ENCODE results near the gene BCL2L11. TPM values are rescaled to one million over a fixed set of nuclear protein-coding genes. Genes with fewer than 3 reads are reported as not detected.

The BCL2L11 gene
- polyA plus RNA-seq, 1 experiment = 0.78 TPM

DNA sequence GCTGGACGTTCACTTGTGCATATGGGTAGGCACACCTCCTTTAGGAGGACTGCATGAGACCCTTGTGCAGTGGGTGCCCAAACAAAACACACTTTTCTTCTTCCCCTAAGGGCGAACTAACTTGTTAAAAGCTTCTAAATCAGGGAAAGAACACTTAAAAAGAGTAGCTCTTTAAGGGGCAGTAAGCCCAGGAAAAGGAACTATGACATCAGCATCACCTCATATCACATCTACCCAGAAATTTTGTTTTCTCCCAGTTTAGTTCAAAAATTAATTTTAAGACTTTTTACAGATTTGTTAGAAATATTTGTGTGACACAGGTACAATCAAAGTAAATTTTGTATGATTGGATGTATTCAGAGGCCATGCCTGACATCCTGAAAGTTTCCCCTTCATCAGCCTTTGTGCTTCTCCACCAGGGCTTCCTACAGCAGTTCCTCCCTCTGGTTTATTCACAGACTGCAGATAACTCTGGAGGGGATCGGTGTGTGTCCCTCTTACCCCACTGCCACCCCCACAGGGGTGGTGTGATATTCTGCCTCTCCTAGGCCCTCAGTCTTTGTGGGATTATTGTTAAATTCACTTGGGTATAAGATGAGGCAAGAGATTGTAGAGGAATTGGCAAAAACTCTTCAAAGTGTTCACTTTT, 27.6 kb downstream of the BCL2L11 start:
- H3K36me3 ChIP-seq (ENCODE audit: control insufficient read depth, insufficient read depth, low read length) = no peaks in the 10 kb centered on the region
- CTCF ChIA-PET = no interaction called here
- DNase-seq (ENCODE audit: low read depth) = no peak
- POLR2A ChIA-PET = no interaction called here
- H3K27me3 ChIP-seq (ENCODE audit: control insufficient read depth, insufficient read depth, low read length) = no peaks in the 10 kb centered on the region
- TF ChIP-seq, protein P1, sequence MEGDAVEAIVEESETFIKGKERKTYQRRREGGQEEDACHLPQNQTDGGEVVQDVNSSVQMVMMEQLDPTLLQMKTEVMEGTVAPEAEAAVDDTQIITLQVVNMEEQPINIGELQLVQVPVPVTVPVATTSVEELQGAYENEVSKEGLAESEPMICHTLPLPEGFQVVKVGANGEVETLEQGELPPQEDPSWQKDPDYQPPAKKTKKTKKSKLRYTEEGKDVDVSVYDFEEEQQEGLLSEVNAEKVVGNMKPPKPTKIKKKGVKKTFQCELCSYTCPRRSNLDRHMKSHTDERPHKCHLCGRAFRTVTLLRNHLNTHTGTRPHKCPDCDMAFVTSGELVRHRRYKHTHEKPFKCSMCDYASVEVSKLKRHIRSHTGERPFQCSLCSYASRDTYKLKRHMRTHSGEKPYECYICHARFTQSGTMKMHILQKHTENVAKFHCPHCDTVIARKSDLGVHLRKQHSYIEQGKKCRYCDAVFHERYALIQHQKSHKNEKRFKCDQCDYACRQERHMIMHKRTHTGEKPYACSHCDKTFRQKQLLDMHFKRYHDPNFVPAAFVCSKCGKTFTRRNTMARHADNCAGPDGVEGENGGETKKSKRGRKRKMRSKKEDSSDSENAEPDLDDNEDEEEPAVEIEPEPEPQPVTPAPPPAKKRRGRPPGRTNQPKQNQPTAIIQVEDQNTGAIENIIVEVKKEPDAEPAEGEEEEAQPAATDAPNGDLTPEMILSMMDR (IDR thresholded peaks at IDR 0.05; ENCODE audit: insufficient read depth, low read depth, low read length) = no peak
- no peak overlapping the region for H3K4me3 ChIP-seq (ENCODE audit: low read depth, low read length)

DNA sequence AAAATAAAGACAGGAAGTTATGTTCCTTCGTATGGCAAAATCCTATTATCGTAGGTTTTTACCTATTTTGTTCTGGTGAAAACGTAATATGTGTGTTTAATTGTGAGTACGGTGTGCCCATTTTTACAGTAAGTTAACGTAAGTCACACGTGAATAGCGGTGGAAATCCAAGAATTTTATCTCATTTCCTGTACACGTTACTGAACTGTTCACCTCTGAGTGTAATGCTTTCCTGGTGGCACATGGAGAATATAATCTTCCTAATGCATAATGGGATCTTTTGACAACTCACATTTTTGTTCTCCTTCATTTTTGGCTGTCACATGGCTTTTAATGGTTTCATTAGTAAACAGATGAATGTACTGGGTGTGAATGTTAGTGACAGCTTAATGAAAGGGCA, 28.2 kb downstream of the BCL2L11 start:
- no peak for DNase-seq (ENCODE audit: low read depth)
- ChIA-PET POLR2A (no interaction called here), CTCF (no interaction called here)
- H3K36me3 ChIP-seq (ENCODE audit: control insufficient read depth, insufficient read depth, low read length) = no peaks in the 10 kb centered on the region
- no peak overlapping the region for H3K4me3 ChIP-seq (ENCODE audit: low read depth, low read length)
- TF ChIP-seq, protein P1 (IDR thresholded peaks at IDR 0.05; ENCODE audit: insufficient read depth, low read depth, low read length) = no peak
- H3K27me3 ChIP-seq (ENCODE audit: control insufficient read depth, insufficient read depth, low read length) = no peaks in the 10 kb centered on the region

DNA sequence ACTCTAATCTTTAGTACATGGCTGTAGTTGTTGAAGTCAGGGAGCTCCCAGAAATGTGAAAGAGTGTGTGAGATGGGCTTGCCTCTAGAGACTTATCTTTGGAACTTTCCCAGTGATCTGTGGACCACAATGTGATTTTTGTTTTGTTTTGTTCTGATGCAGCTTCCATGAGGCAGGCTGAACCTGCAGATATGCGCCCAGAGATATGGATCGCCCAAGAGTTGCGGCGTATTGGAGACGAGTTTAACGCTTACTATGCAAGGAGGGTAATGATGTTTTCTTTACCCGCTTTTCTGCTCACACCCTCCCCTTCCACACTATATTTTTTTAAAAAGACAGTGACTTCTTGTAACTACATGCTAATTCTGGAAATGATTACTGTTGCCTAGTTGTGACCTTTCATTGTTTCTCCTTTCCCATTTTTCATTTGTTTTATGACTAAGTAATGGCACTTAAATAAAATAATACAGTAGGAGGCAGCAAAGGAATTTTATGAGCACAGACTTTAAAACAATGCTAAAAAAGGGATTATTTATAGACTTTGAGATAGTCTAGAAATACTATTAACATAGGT, 29.3 kb downstream of the BCL2L11 start:
- CTCF ChIA-PET = no interaction called here
- Histone ChIP-seq H3K4me3 (ENCODE audit: low read depth, low read length) (no peak overlapping the region), H3K27me3 (ENCODE audit: control insufficient read depth, insufficient read depth, low read length) (no peaks in the 10 kb centered on the region), H3K36me3 (ENCODE audit: control insufficient read depth, insufficient read depth, low read length) (no peaks in the 10 kb centered on the region)
- no peak for DNase-seq (ENCODE audit: low read depth)
- TF ChIP-seq, protein P1 (IDR thresholded peaks at IDR 0.05; ENCODE audit: insufficient read depth, low read depth, low read length) = no peak
- POLR2A ChIA-PET = no interaction called here

DNA sequence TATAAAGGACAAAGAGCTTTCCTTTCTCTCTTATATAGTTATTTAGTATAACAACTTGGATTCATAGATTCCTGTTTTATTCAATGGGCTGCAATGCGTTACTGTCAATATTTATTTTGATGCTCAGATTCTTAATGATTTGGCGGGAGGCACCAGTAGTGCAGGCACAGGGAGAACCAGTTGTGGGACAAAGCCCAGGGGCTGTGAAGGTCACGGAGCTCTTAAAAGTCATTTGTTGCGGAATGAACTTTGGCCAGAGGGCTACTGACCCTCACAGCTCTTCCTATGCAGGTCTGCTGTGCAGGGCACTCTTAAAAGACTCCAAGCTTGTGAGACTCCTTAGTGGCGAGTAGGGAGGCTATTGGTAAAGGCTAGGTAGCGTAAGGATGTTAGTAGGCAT, 34.0 kb downstream of the BCL2L11 start:
- H3K36me3 ChIP-seq (ENCODE audit: control insufficient read depth, insufficient read depth, low read length) = no peaks in the 10 kb centered on the region
- TF ChIP-seq, protein P1 (IDR thresholded peaks at IDR 0.05; ENCODE audit: insufficient read depth, low read depth, low read length) = no peak
- ChIA-PET CTCF (no interaction called here), POLR2A (no interaction called here)
- H3K27me3 ChIP-seq (ENCODE audit: control insufficient read depth, insufficient read depth, low read length) = no peaks in the 10 kb centered on the region
- no peak for DNase-seq (ENCODE audit: low read depth)
- no peak overlapping the region for H3K4me3 ChIP-seq (ENCODE audit: low read depth, low read length)

DNA sequence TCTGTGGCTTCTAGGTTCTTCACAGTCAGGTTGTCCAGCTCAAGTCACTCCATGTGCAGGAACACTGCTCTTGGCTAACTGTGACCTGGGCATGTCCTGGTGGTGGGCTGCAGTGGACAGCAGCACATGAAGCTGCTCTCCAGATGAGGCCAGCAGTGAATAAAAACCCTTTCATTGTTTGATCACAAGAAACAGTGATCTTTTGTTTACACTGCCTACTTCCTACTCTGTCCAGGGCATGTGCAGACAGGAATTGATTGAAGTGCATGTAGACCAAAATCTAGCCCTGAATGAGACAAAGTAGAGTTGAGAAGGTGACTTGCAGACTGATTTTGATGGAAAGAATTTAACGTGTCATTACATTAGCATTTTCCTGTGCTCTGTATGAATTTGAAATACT, 34.9 kb downstream of the BCL2L11 start:
- TF ChIP-seq, protein P1 (IDR thresholded peaks at IDR 0.05; ENCODE audit: insufficient read depth, low read depth, low read length) = no peak
- Histone ChIP-seq H3K36me3 (ENCODE audit: control insufficient read depth, insufficient read depth, low read length) (no peaks in the 10 kb centered on the region), H3K27me3 (ENCODE audit: control insufficient read depth, insufficient read depth, low read length) (no peaks in the 10 kb centered on the region), H3K4me3 (ENCODE audit: low read depth, low read length) (no peak overlapping the region)
- CTCF ChIA-PET = no interaction called here
- POLR2A ChIA-PET = no interaction called here
- no peak for DNase-seq (ENCODE audit: low read depth)
